GM12892 (cell line): Measurements from ENCODE around the gene XYLT1.

ENCODE experiments used
- POLR2A ChIP-seq: IDR thresholded peaks from 2 replicates; pipeline ENCODE4 v1.6.1; 2011; ENCODE audit warnings: low read depth, low read length, control low read depth
- TAF1 ChIP-seq: IDR thresholded peaks from 2 replicates; pipeline ENCODE4 v1.6.1; 2011; ENCODE audit warnings: low read depth, mild to moderate bottlenecking, control low read depth, low read length, borderline replicate concordance

GRCh38 chr16:17116595-17117322, 354.0 kb downstream of the XYLT1 start:
- TF ChIP-seq POLR2A (no peak), TAF1 (no peak)
